BLaER1 (cell line): ENCODE data around the gene NFKB2.

Experiments used
- H3K27ac ChIP-seq: shearing (Covaris generic); formaldehyde crosslinking; 2 replicates; pipeline ENCODE4 v1.8.1; 2022
- H3K27me3 ChIP-seq: shearing (Covaris generic); formaldehyde crosslinking; 2 replicates; pipeline ENCODE4 v1.8.1; 2022
- H3K36me3 ChIP-seq: shearing (Covaris generic); formaldehyde crosslinking; 2 replicates; pipeline ENCODE4 v1.8.1; 2022
- H3K4me1 ChIP-seq: shearing (Covaris generic); formaldehyde crosslinking; 2 replicates; pipeline ENCODE4 v1.8.1; 2022
- H3K4me2 ChIP-seq: shearing (Covaris generic); formaldehyde crosslinking; 2 replicates; pipeline ENCODE4 v1.8.1; 2022
- H3K4me3 ChIP-seq: shearing (Covaris generic); formaldehyde crosslinking; 2 replicates; pipeline ENCODE4 v1.8.1; 2022
- H3K9ac ChIP-seq: shearing (Covaris generic); formaldehyde crosslinking; 2 replicates; pipeline ENCODE4 v1.8.1; 2022
- H3K9me3 ChIP-seq: shearing (Covaris generic); formaldehyde crosslinking; 2 replicates; pipeline ENCODE4 v1.8.1; 2022
- H4K20me1 ChIP-seq: shearing (Covaris generic); formaldehyde crosslinking; 2 replicates; pipeline ENCODE4 v1.8.1; 2022
- Cebpa-rat ChIP-seq: shearing (Covaris generic); IDR thresholded peaks from 2 replicates; pipeline ENCODE4 v1.8.1; 2022

The NFKB2 gene

GRCh38 chr10:102420714-102421506, 25.4 kb downstream of the NFKB2 start, which contains the start of gene FBXL15:
Gene FBXL15, plus strand, starts transcription at chr10:102420836. Its CDS starts 294 bp downstream, at chr10:102421130.
- TF ChIP-seq Cebpa-rat, result no peak
- Histone ChIP-seq H4K20me1 (peaks cover 36% of the 10 kb centered on the region; the same call in 1 of the 2 replicates), H3K4me2 (peak within 1 kb of the TSS; percentile 98), H3K36me3 (peaks cover 27% of the 10 kb centered on the region), H3K4me3 (peak within 1 kb of the TSS; percentile 97), H3K27me3 (peaks cover 38% of the 10 kb centered on the region), H3K4me1 (peaks cover 33% of the 10 kb centered on the region), H3K9ac (peak within 1 kb of the TSS; percentile 90), H3K9me3 (no peaks in the 10 kb centered on the region), H3K27ac (peak within 1 kb of the TSS; percentile 83)

GRCh38 chr10:102421507-102421756, 25.9 kb downstream of the NFKB2 start:
- Histone ChIP-seq H3K9ac (peak overlapping the region; percentile 90), H3K27me3 (peaks cover 33% of the 10 kb centered on the region), H3K36me3 (peaks cover 32% of the 10 kb centered on the region), H4K20me1 (peaks cover 41% of the 10 kb centered on the region; the same call in 1 of the 2 replicates), H3K4me2 (peak overlapping the region; percentile 98), H3K4me1 (peaks cover 33% of the 10 kb centered on the region), H3K27ac (peak overlapping the region; percentile 83), H3K9me3 (no peaks in the 10 kb centered on the region), H3K4me3 (peak overlapping the region; percentile 97)
- no peak for TF ChIP-seq Cebpa-rat

GRCh38 chr10:102421757-102422512, 26.4 kb downstream of the NFKB2 start:
- peak overlapping the region; percentile 83 for H3K27ac ChIP-seq
- peak overlapping the region; percentile 90 for H3K9ac ChIP-seq
- no peaks in the 10 kb centered on the region for H3K9me3 ChIP-seq
- H3K4me2 ChIP-seq, result peak overlapping the region; percentile 98
- peak overlapping the region; percentile 97 for H3K4me3 ChIP-seq
- H3K36me3 ChIP-seq, result peaks cover 37% of the 10 kb centered on the region
- H3K27me3 ChIP-seq, result peaks cover 28% of the 10 kb centered on the region
- no peak for TF ChIP-seq Cebpa-rat
- H4K20me1 ChIP-seq, result peaks cover 46% of the 10 kb centered on the region; the same call in 1 of the 2 replicates
- peaks cover 33% of the 10 kb centered on the region for H3K4me1 ChIP-seq

- peaks cover 50% of the 10 kb centered on the region; the same call in 1 of the 2 replicates for H4K20me1 ChIP-seq
- peaks cover 44% of the 10 kb centered on the region for H3K36me3 ChIP-seq
- no peak for TF ChIP-seq Cebpa-rat
- peak overlapping the region; percentile 98 for H3K4me2 ChIP-seq
- H3K4me3 ChIP-seq, result peak overlapping the region; percentile 97
- peak overlapping the region; percentile 90 for H3K9ac ChIP-seq
- peaks cover 22% of the 10 kb centered on the region for H3K27me3 ChIP-seq
- H3K4me1 ChIP-seq, result peaks cover 33% of the 10 kb centered on the region
- peak overlapping the region; percentile 83 for H3K27ac ChIP-seq
- H3K9me3 ChIP-seq, result no peaks in the 10 kb centered on the region
Observed at GRCh38 chr10:102422545-102423129, 27.1 kb downstream of the NFKB2 start.

GRCh38 chr10:102423372-102423968, 28.0 kb downstream of the NFKB2 start:
- Histone ChIP-seq H3K4me2 (peak overlapping the region; percentile 98), H3K9me3 (no peaks in the 10 kb centered on the region), H3K9ac (peak overlapping the region; percentile 90), H4K20me1 (peaks cover 50% of the 10 kb centered on the region; the same call in 1 of the 2 replicates), H3K27ac (no peak overlapping the region), H3K36me3 (peaks cover 50% of the 10 kb centered on the region), H3K4me1 (peaks cover 33% of the 10 kb centered on the region), H3K27me3 (peaks cover 14% of the 10 kb centered on the region), H3K4me3 (peak overlapping the region; percentile 97)
- TF ChIP-seq Cebpa-rat, result no peak

- Histone ChIP-seq H3K27me3 (peaks cover 7% of the 10 kb centered on the region), H3K4me3 (no peak overlapping the region), H3K4me1 (peaks cover 29% of the 10 kb centered on the region), H3K9me3 (no peaks in the 10 kb centered on the region), H3K9ac (no peak overlapping the region), H3K36me3 (peaks cover 52% of the 10 kb centered on the region), H3K27ac (no peak overlapping the region), H4K20me1 (peaks cover 50% of the 10 kb centered on the region; the same call in 1 of the 2 replicates), H3K4me2 (no peak overlapping the region)
- TF ChIP-seq Cebpa-rat, result no peak
Observed at GRCh38 chr10:102424145-102424544, 28.6 kb downstream of the NFKB2 start.

GRCh38 chr10:102424916-102425315, 29.4 kb downstream of the NFKB2 start:
- H3K4me1 ChIP-seq, result peaks cover 21% of the 10 kb centered on the region
- no peak for TF ChIP-seq Cebpa-rat
- no peaks in the 10 kb centered on the region for H3K27me3 ChIP-seq
- peaks cover 59% of the 10 kb centered on the region for H3K36me3 ChIP-seq
- H3K4me3 ChIP-seq, result no peak overlapping the region
- H3K27ac ChIP-seq, result no peak overlapping the region
- H3K9ac ChIP-seq, result no peak overlapping the region
- no peaks in the 10 kb centered on the region for H3K9me3 ChIP-seq
- peaks cover 50% of the 10 kb centered on the region; the same call in 1 of the 2 replicates for H4K20me1 ChIP-seq
- H3K4me2 ChIP-seq, result no peak overlapping the region

GRCh38 chr10:102425444-102425843, 29.9 kb downstream of the NFKB2 start:
- peaks cover 59% of the 10 kb centered on the region for H3K36me3 ChIP-seq
- no peak for TF ChIP-seq Cebpa-rat
- no peaks in the 10 kb centered on the region for H3K27me3 ChIP-seq

GRCh38 chr10:102426803-102427287, 31.3 kb downstream of the NFKB2 start:
- Histone ChIP-seq H3K4me2 (no peak overlapping the region), H3K9ac (no peak overlapping the region), H4K20me1 (peaks cover 48% of the 10 kb centered on the region; the same call in 1 of the 2 replicates), H3K9me3 (no peaks in the 10 kb centered on the region), H3K36me3 (peaks cover 59% of the 10 kb centered on the region), H3K4me3 (no peak overlapping the region), H3K4me1 (peaks cover 25% of the 10 kb centered on the region), H3K27ac (no peak overlapping the region), H3K27me3 (no peaks in the 10 kb centered on the region)
- no peak for TF ChIP-seq Cebpa-rat

More at GRCh38 chr10:102425444-102425843, 29.9 kb downstream of the NFKB2 start:
- H3K9me3 ChIP-seq, result no peaks in the 10 kb centered on the region
- no peak overlapping the region for H3K9ac ChIP-seq
- no peak overlapping the region for H3K4me2 ChIP-seq
- no peak overlapping the region for H3K4me3 ChIP-seq
- peaks cover 16% of the 10 kb centered on the region for H3K4me1 ChIP-seq
- peaks cover 50% of the 10 kb centered on the region; the same call in 1 of the 2 replicates for H4K20me1 ChIP-seq
- H3K27ac ChIP-seq, result no peak overlapping the region
